Right cardiac atrium (tissue), 5 donors: ENCODE results near the gene GPR18. TPM values are rescaled to one million over a fixed set of nuclear protein-coding genes. Genes with fewer than 3 reads are reported as not detected.

Experiments used
- ATAC-seq, 2 donors: fragments of 200-7000 bp; cut with Tn5 transposase; one replicate each; pipeline versions ENCODE4 v1.8.0 to v1.9.1; 2020; ENCODE audit warnings: moderate library complexity in 2 of 2, mild to moderate bottlenecking in 1 of 2
- DNase-seq, 3 donors: peaks; one replicate each; pipeline ENCODE4 v3.0.0-alpha.2; 2020
- H3K27ac ChIP-seq: one replicate; pipeline ENCODE4 v1.5.1; 2013; ENCODE audit warnings: mild to moderate bottlenecking, low read length, control low read depth, moderate library complexity
- H3K27me3 ChIP-seq: one replicate; pipeline ENCODE4 v1.6.1; 2013; ENCODE audit not compliant: control insufficient read depth, insufficient read depth
- H3K4me1 ChIP-seq: one replicate; pipeline ENCODE4 v1.6.1; 2013; ENCODE audit warnings: low read length; ENCODE audit not compliant: control insufficient read depth, insufficient read depth
- H3K4me3 ChIP-seq: one replicate; pipeline ENCODE4 v1.5.1; 2013; ENCODE audit warnings: low read length, control low read depth
- H3K9me3 ChIP-seq: one replicate; pipeline ENCODE4 v1.6.1; 2013; ENCODE audit warnings: low read length; ENCODE audit not compliant: control insufficient read depth
- WGBS: extraction: QIAGEN DNeasy Blood & Tissue Kit; methylation state at CpG from one replicate; pipeline ENCODE4 v1.1.7; 2013; 5-methylcytosine and 5-hydroxymethylcytosine counted together
- intact Hi-C, 4 donors: fragments of 100-400 bp; cut with DNase I; formaldehyde crosslinking; loops; one replicate each; pipeline versions ENCODE4 v1.11.0 to v1.14.0; 2022 to 2023
- long read RNA-seq, 4 donors: library from polyadenylated mRNA; unstranded; transcript quantifications; one replicate each; pipeline ENCODE4 v2.0.0, GENCODE V29; 2020 to 2021
- polyA plus RNA-seq: library from polyadenylated mRNA; stranded (reverse); fragments of 200-250 nt; gene quantifications from one replicate; pipeline ENCODE4 v1.2.3, GENCODE V29; 2013
- total RNA-seq, 4 donors: library from RNA; stranded (reverse); fragmentation: NEBNext Ultra II Directional; extraction: Animal tissue kit (Norgen Biotek cat#: 25700); gene quantifications; one replicate each; pipeline ENCODE4 v1.2.1, GENCODE V29; 2021
- donor health status: healthy with polysubstance abuse.
- donor health status: DM: no; HTN: yes; CAD: no.
- donor health status: DM: no; HTN: no; CAD: no.
- donor health status: DM: no; HTN: yes; CAD: no; lungs with severe emphysema.
- donor health status: DM: yes; HTN: yes; CAD: no.

The GPR18 gene
- under 1 TPM in 2 of 4 donors, not detected in 2; 0.21 to 0.37 TPM for total RNA-seq
- not detected for polyA plus RNA-seq
- long read RNA-seq, donor 1, partial matches to known transcripts: 0 of 1 reads
- long read RNA-seq, donor 1, other reads (novel, unspliced or antisense): 1 of 1 reads
- long read RNA-seq, donor 2: 0 reads
- long read RNA-seq, donor 3: 0 reads
- long read RNA-seq, donor 4: 0 reads

GRCh38 chr13:99258210-99258860, at the start of gene GPR18:
Gene GPR18 (minus strand): TSS chr13:99258379. CDS start chr13:99255872, 2,507 bp downstream.
- Histone ChIP-seq H3K27me3 (no peaks in the 10 kb centered on the region), H3K4me3 (no peak within 1 kb of the TSS), H3K27ac (no peak within 1 kb of the TSS), H3K9me3 (no peaks in the 10 kb centered on the region), H3K4me1 (no peaks in the 10 kb centered on the region)
- 72% methylated on average over 4 of the region's 4 CpGs for WGBS
- DNase-seq: no peak
- ATAC-seq: no peak
- intact Hi-C loops: no loop called here

- WGBS: 41% methylated on average over 6 of the region's 6 CpGs
- Histone ChIP-seq H3K4me1 (peaks cover 17% of the 10 kb centered on the region), H3K4me3 (no peak overlapping the region)
Measured at GRCh38 chr13:99307648-99308339, 49.6 kb upstream of the GPR18 start.

GRCh38 chr13:99307247-99307646, 49.1 kb upstream of the GPR18 start, which contains the start of gene GPR183:
Gene GPR183 (minus strand): TSS chr13:99307399. CDS start chr13:99296145, 11,254 bp downstream.
- Histone ChIP-seq H3K27ac (no peak within 1 kb of the TSS), H3K9me3 (no peaks in the 10 kb centered on the region), H3K27me3 (no peaks in the 10 kb centered on the region), H3K4me3 (peak within 1 kb of the TSS; percentile 31), H3K4me1 (peaks cover 13% of the 10 kb centered on the region)
- no peak for DNase-seq
- 19% methylated on average over 4 of the region's 4 CpGs for WGBS
- intact Hi-C loops: no loop called here
- peak; percentile 71 to 75 for ATAC-seq

More at GRCh38 chr13:99307648-99308339, 49.6 kb upstream of the GPR18 start:
- intact Hi-C loops: no loop called here
- ATAC-seq (peak; percentile 32 to 72), DNase-seq (peak in 1 of 3 donors; percentile 51)
- Histone ChIP-seq H3K27me3 (no peaks in the 10 kb centered on the region), H3K27ac (no peak overlapping the region), H3K9me3 (no peaks in the 10 kb centered on the region)

GRCh38 chr13:99305566-99305965, 47.4 kb upstream of the GPR18 start:
- WGBS: 88% methylated on average over 8 of the region's 8 CpGs
- no peak overlapping the region for H3K27ac ChIP-seq
- intact Hi-C loops: no loop called here
- DNase-seq (no peak), ATAC-seq (no peak)
- H3K9me3 ChIP-seq: no peaks in the 10 kb centered on the region
- H3K27me3 ChIP-seq: no peaks in the 10 kb centered on the region
- H3K4me3 ChIP-seq: no peak overlapping the region
- peaks cover 10% of the 10 kb centered on the region for H3K4me1 ChIP-seq

- DNase-seq: no peak
- peak in 1 of 2 donors; percentile 36 for ATAC-seq
- Histone ChIP-seq H3K9me3 (no peaks in the 10 kb centered on the region), H3K4me3 (no peak overlapping the region), H3K4me1 (peaks cover 9% of the 10 kb centered on the region), H3K27me3 (no peaks in the 10 kb centered on the region), H3K27ac (no peak overlapping the region)
- intact Hi-C loops: no loop called here
- WGBS: 69% methylated on average over 5 of the region's 5 CpGs
Measured at GRCh38 chr13:99305158-99305557, 47.0 kb upstream of the GPR18 start.

GRCh38 chr13:99304541-99304940, 46.4 kb upstream of the GPR18 start:
- no peak overlapping the region for H3K4me3 ChIP-seq
- 68% methylated on average over 4 of the region's 4 CpGs for WGBS
- H3K27me3 ChIP-seq: no peaks in the 10 kb centered on the region
- intact Hi-C loops: no loop called here
- ATAC-seq (no peak), DNase-seq (no peak)
- peaks cover 13% of the 10 kb centered on the region for H3K4me1 ChIP-seq
- no peaks in the 10 kb centered on the region for H3K9me3 ChIP-seq
- H3K27ac ChIP-seq: no peak overlapping the region

- no peak overlapping the region for H3K4me3 ChIP-seq
- H3K9me3 ChIP-seq: no peaks in the 10 kb centered on the region
- peaks cover 13% of the 10 kb centered on the region for H3K4me1 ChIP-seq
- H3K27ac ChIP-seq: no peak overlapping the region
- intact Hi-C loops: no loop called here
- 79% methylated on average over 14 of the region's 14 CpGs for WGBS
- peak in 1 of 2 donors; percentile 35 for ATAC-seq
- no peaks in the 10 kb centered on the region for H3K27me3 ChIP-seq
- peak in 2 of 3 donors; percentile 64 to 67 for DNase-seq
Measured at GRCh38 chr13:99303863-99304521, 45.8 kb upstream of the GPR18 start.

GRCh38 chr13:99302637-99303505, 44.7 kb upstream of the GPR18 start:
- intact Hi-C loops: no loop called here
- Histone ChIP-seq H3K27me3 (no peaks in the 10 kb centered on the region), H3K9me3 (no peaks in the 10 kb centered on the region), H3K27ac (peak overlapping the region; percentile 62), H3K4me3 (no peak overlapping the region), H3K4me1 (peaks cover 10% of the 10 kb centered on the region)
- 91% methylated on average over 8 of the region's 8 CpGs for WGBS
- DNase-seq: no peak
- ATAC-seq: no peak

- WGBS: 92% methylated on average over 1 of the region's 1 CpG
- DNase-seq (no peak), ATAC-seq (no peak)
- intact Hi-C loops: no loop called here
- Histone ChIP-seq H3K27me3 (no peaks in the 10 kb centered on the region), H3K9me3 (no peaks in the 10 kb centered on the region), H3K4me1 (peaks cover 8% of the 10 kb centered on the region), H3K4me3 (no peak overlapping the region), H3K27ac (no peak overlapping the region)
Measured at GRCh38 chr13:99301913-99302636, 43.9 kb upstream of the GPR18 start.
